GM23248 (cell line): ENCODE data around the gene CPM.

Experiments used
- EZH2 ChIP-seq: fragments of 200-600 bp; sonication (generic); IDR thresholded peaks from 2 replicates; pipeline ENCODE4 v1.6.1; 2018; ENCODE audit warnings: antibody characterized with exemption, mild to moderate bottlenecking; ENCODE audit not compliant: insufficient read depth, poor library complexity, severe bottlenecking
- EZH2phosphoT487 ChIP-seq: fragments of 200-600 bp; sonication (generic); IDR thresholded peaks from 2 replicates; pipeline ENCODE4 v1.6.1; 2018; ENCODE audit warnings: antibody characterized with exemption, moderate library complexity, mild to moderate bottlenecking, low read depth; ENCODE audit not compliant: insufficient read depth

GRCh38 chr12:68805592-68806120, 127.3 kb downstream of the CPM start:
- TF ChIP-seq EZH2 (no peak), EZH2phosphoT487 (no peak)
